HepG2 (cell line): ENCODE measurements around the gene TBC1D10B. TPM values are rescaled to one million over a fixed set of nuclear protein-coding genes. Genes with fewer than 3 reads are reported as not detected.
A peak's percentile ranks its signal among the peaks of the same experiment; 100 is the strongest.

Experiments used
- ARID2 ChIP-seq: sonication (generic); formaldehyde crosslinking; IDR thresholded peaks from 2 replicates; pipeline ENCODE4 v1.8.1; 2022; ENCODE audit warnings: mild to moderate bottlenecking, missing genetic modification reagents, borderline replicate concordance
- GABPA ChIP-seq, 2 experiments: IDR thresholded peaks; 2 replicates each; pipeline ENCODE4 v1.6.1; 2011 to 2016; ENCODE audit warnings: low read depth in 2 of 2, low read length in 1 of 2, missing biosample characterization in 1 of 2, missing genetic modification characterization in 1 of 2
- HES4 ChIP-seq: sonication (generic); formaldehyde crosslinking; IDR thresholded peaks from 2 replicates; pipeline ENCODE4 v1.9.0; 2021; ENCODE audit warnings: mild to moderate bottlenecking, missing genetic modification reagents, borderline replicate concordance
- KLF13 ChIP-seq: sonication (generic); formaldehyde crosslinking; IDR thresholded peaks from 2 replicates; pipeline ENCODE4 v1.4.0; 2020; ENCODE audit warnings: mild to moderate bottlenecking, missing genetic modification reagents
- PLRG1 ChIP-seq: fragments of 450-650 bp; conservative IDR thresholded peaks from 2 replicates; pipeline ENCODE4 v1.6.1; 2016
- PTBP1 ChIP-seq: fragments of 200-400 bp; formaldehyde crosslinking; IDR thresholded peaks from 2 replicates; pipeline ENCODE4 v1.6.1; 2018; ENCODE audit warnings: low read length, low read depth; ENCODE audit not compliant: poor library complexity, severe bottlenecking
- RBAK ChIP-seq: sonication (generic); formaldehyde crosslinking; IDR thresholded peaks from 2 replicates; pipeline ENCODE4 v1.5.1; 2020; ENCODE audit warnings: mild to moderate bottlenecking, missing genetic modification reagents
- TBP ChIP-seq: sonication (generic); formaldehyde crosslinking; IDR thresholded peaks from 2 replicates; pipeline ENCODE4 v1.5.0; 2020; ENCODE audit warnings: missing genetic modification reagents
- TBX2 ChIP-seq: sonication (generic); formaldehyde crosslinking; IDR thresholded peaks from 2 replicates; pipeline ENCODE4 v1.5.0; 2020; ENCODE audit warnings: missing genetic modification reagents, mild to moderate bottlenecking, borderline replicate concordance
- ZBTB8A ChIP-seq: sonication (generic); formaldehyde crosslinking; IDR thresholded peaks from 2 replicates; pipeline ENCODE4 v1.4.0; 2020; ENCODE audit warnings: mild to moderate bottlenecking, low read depth, missing genetic modification reagents, borderline replicate concordance
- ZNF652 ChIP-seq: IDR thresholded peaks from 2 replicates; pipeline ENCODE4 v1.6.1; 2016; ENCODE audit warnings: low read depth, borderline replicate concordance
- ZNF816 ChIP-seq: sonication (generic); formaldehyde crosslinking; IDR thresholded peaks from 2 replicates; pipeline ENCODE4 v1.8.0; 2022; ENCODE audit warnings: missing genetic modification reagents, mild to moderate bottlenecking, borderline replicate concordance
- polyA plus RNA-seq, 8 experiments: library from polyadenylated mRNA; depleted of rRNA in 3 of 8; stranded (reverse) in 7 of 8; unstranded in 1 of 8; fragments of >200 nt; fragmentation: Illumina TruSeq in 4 of 8; extraction: Trizol in 4 of 8; gene quantifications; 2 replicates each; pipeline versions ENCODE4 v1.2.1 to v1.2.3, GENCODE V29; 2011 to 2016; ENCODE audit warnings: low read depth in 4 of 8, missing spikeins in 1 of 8, mixed read lengths in 1 of 8; ENCODE audit not compliant: insufficient read depth in 1 of 8
- total RNA-seq, 5 experiments: library from RNA; depleted of rRNA; stranded (reverse); fragments of >200 nt; fragmentation: Illumina TruSeq; extraction: Trizol; gene quantifications; 2 replicates each; pipeline ENCODE4 v1.2.3, GENCODE V29; 2016; ENCODE audit warnings: low read depth in 1 of 5
- TF ChIP-seq, protein P1 (sequence below): sonication (generic); formaldehyde crosslinking; conservative IDR thresholded peaks from 2 replicates; pipeline ENCODE4 v1.8.0; 2022; ENCODE audit warnings: mild to moderate bottlenecking, moderate library complexity, missing genetic modification reagents
- TF ChIP-seq, protein P2 (sequence below): sonication (generic); formaldehyde crosslinking; IDR thresholded peaks from 2 replicates; pipeline ENCODE4 v1.5.0; 2020; ENCODE audit warnings: missing genetic modification reagents, mild to moderate bottlenecking, borderline replicate concordance
- TF ChIP-seq, protein P3 (sequence below): sonication (generic); formaldehyde crosslinking; IDR thresholded peaks from 2 replicates; pipeline ENCODE4 v1.4.0; 2020; ENCODE audit warnings: missing genetic modification reagents, borderline replicate concordance
- TF ChIP-seq, protein P4 (sequence below): IDR thresholded peaks from 2 replicates; pipeline ENCODE4 v1.6.1; 2012; ENCODE audit warnings: low read length, improper control_type of control experiment

The TBC1D10B gene
- total and polyA plus RNA-seq, 2 of the 13 experiments (the other 11 are each of a cell fraction or from before 2014, with no cell fraction given): 15.7 to 24.8 TPM

DNA sequence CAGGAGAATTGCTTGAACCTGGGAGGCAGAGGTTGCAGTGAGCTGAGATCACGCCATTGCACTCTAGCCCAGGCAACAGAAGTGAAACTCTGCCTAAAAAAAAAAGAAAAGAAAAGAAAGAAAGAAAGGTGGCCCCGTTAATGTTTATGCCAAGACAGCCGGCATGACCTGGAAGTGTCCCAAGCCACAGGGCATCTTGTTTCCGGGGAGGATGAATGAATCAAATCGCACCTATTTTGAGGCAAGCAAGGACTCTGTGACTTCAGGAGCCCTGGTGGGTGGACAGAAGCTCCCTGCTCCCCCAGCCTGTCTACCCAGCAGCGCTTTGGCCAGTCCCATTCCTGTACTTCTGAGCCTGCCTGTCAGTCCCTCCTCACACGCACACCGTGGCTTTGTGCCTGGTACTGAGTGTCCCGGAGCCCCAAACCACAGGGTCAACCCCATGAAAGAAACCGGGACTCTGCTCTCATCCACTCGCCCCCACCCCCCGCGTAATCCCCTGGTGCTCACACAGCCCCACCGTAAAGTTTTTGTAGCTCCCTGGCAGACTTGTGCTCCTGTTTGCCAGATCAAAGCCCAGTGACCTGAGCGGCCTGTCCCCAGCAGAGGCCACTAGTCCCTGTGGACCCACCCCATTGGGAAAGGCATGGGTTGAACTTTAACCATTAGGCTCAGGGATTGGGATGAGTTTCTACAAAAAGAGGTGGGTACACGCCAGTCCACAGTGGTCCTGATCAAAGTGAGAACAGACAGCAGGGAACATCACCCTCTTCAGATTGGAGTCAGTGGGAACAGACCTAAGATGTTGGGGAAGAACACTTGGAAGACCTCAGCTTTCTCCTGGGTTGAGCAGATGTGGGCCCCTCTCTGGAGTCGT lies 34.5 kb downstream of the TBC1D10B start (continued):
- TF ChIP-seq, protein P1, sequence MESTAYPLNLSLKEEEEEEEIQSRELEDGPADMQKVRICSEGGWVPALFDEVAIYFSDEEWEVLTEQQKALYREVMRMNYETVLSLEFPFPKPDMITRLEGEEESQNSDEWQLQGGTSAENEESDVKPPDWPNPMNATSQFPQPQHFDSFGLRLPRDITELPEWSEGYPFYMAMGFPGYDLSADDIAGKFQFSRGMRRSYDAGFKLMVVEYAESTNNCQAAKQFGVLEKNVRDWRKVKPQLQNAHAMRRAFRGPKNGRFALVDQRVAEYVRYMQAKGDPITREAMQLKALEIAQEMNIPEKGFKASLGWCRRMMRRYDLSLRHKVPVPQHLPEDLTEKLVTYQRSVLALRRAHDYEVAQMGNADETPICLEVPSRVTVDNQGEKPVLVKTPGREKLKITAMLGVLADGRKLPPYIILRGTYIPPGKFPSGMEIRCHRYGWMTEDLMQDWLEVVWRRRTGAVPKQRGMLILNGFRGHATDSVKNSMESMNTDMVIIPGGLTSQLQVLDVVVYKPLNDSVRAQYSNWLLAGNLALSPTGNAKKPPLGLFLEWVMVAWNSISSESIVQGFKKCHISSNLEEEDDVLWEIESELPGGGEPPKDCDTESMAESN (CRISPR knock-in tag): peak; percentile 73; the same call in 1 of the 2 replicates
- no peak for TF ChIP-seq KLF13 (CRISPR knock-in tag)
- TF ChIP-seq ZBTB8A (CRISPR knock-in tag): no peak
- peak; percentile 92; the same call in 1 of the 2 replicates for TF ChIP-seq ARID2 (CRISPR knock-in tag)
- TF ChIP-seq TBP: no peak
- TF ChIP-seq PLRG1: no peak
- no peak for TF ChIP-seq PTBP1
- TF ChIP-seq, protein P2, sequence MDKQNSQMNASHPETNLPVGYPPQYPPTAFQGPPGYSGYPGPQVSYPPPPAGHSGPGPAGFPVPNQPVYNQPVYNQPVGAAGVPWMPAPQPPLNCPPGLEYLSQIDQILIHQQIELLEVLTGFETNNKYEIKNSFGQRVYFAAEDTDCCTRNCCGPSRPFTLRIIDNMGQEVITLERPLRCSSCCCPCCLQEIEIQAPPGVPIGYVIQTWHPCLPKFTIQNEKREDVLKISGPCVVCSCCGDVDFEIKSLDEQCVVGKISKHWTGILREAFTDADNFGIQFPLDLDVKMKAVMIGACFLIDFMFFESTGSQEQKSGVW: no peak
- TF ChIP-seq ZNF816 (CRISPR knock-in tag): 0 out of 2 replicates have a peak, but pooled peaks have one; percentile 15
- TF ChIP-seq ZNF652 (CRISPR knock-in tag): peak; percentile 79; the same call in 1 of the 2 replicates
- 0 out of 2 replicates have a peak, but pooled peaks have one; percentile 4 for TF ChIP-seq GABPA (IDR thresholded peaks at IDR 0.05; ENCODE audit: low read depth, low read length)
- no peak for TF ChIP-seq GABPA (CRISPR knock-in tag; IDR thresholded peaks at IDR 0.05; ENCODE audit: low read depth)
- no peak for TF ChIP-seq RBAK
- 0 out of 2 replicates have a peak, but pooled peaks have one; percentile 36 for TF ChIP-seq HES4 (CRISPR knock-in tag)
- peak; percentile 29; the same call in 1 of the 2 replicates for TF ChIP-seq TBX2
- TF ChIP-seq, protein P3, sequence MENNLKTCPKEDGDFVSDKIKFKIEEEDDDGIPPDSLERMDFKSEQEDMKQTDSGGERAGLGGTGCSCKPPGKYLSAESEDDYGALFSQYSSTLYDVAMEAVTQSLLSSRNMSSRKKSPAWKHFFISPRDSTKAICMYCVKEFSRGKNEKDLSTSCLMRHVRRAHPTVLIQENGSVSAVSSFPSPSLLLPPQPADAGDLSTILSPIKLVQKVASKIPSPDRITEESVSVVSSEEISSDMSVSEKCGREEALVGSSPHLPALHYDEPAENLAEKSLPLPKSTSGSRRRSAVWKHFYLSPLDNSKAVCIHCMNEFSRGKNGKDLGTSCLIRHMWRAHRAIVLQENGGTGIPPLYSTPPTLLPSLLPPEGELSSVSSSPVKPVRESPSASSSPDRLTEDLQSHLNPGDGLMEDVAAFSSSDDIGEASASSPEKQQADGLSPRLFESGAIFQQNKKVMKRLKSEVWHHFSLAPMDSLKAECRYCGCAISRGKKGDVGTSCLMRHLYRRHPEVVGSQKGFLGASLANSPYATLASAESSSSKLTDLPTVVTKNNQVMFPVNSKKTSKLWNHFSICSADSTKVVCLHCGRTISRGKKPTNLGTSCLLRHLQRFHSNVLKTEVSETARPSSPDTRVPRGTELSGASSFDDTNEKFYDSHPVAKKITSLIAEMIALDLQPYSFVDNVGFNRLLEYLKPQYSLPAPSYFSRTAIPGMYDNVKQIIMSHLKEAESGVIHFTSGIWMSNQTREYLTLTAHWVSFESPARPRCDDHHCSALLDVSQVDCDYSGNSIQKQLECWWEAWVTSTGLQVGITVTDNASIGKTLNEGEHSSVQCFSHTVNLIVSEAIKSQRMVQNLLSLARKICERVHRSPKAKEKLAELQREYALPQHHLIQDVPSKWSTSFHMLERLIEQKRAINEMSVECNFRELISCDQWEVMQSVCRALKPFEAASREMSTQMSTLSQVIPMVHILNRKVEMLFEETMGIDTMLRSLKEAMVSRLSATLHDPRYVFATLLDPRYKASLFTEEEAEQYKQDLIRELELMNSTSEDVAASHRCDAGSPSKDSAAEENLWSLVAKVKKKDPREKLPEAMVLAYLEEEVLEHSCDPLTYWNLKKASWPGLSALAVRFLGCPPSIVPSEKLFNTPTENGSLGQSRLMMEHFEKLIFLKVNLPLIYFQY (CRISPR knock-in tag): peak; percentile 69; the same call in 1 of the 2 replicates
- TF ChIP-seq, protein P4, sequence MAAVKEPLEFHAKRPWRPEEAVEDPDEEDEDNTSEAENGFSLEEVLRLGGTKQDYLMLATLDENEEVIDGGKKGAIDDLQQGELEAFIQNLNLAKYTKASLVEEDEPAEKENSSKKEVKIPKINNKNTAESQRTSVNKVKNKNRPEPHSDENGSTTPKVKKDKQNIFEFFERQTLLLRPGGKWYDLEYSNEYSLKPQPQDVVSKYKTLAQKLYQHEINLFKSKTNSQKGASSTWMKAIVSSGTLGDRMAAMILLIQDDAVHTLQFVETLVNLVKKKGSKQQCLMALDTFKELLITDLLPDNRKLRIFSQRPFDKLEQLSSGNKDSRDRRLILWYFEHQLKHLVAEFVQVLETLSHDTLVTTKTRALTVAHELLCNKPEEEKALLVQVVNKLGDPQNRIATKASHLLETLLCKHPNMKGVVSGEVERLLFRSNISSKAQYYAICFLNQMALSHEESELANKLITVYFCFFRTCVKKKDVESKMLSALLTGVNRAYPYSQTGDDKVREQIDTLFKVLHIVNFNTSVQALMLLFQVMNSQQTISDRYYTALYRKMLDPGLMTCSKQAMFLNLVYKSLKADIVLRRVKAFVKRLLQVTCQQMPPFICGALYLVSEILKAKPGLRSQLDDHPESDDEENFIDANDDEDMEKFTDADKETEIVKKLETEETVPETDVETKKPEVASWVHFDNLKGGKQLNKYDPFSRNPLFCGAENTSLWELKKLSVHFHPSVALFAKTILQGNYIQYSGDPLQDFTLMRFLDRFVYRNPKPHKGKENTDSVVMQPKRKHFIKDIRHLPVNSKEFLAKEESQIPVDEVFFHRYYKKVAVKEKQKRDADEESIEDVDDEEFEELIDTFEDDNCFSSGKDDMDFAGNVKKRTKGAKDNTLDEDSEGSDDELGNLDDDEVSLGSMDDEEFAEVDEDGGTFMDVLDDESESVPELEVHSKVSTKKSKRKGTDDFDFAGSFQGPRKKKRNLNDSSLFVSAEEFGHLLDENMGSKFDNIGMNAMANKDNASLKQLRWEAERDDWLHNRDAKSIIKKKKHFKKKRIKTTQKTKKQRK: no peak
